Amygdala (tissue), 56 donors: Measurements from ENCODE around the gene RGP1.

ENCODE experiments used
- DNase-seq, 56 donors: peaks; one replicate each; lab custom pipeline; 2025; lab: John Stamatoyannopoulos, UW

Gene RGP1

DNA sequence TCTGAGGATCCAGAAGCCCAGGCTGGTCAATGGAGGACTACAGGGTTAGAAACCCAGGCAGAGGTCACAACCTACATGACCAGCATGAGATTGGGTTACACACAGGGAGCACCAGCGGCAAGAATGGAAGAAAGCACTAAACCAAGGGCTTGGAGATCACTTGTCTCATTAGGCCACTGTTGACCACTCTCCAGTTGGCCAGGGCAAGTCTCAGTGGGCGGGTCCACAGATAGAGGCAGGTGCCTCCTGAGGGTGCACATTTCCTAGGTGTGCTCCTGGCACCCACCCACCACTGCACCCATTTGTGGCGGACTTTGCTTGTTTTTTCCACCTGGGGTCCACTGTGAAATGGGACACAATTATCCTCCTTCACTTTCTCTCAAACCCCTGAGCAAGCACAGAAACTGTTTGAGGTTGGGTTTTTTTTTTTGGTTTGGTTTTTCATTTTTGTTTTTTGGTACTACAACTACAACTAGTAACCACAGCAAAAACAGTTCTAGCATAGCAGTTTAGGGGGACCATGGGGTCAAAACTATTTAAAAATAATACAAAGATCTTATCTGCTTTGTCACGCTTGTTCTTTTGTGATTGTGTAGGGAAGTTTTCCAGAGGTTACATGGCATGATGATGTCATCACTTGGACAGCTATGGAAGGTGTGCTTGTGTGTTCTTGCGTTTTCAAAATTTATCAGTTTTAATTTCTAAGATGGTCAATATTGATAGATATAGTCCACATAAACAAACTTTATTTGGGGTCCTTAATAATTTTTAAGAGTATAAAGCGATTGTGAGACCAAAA lies 48.4 kb downstream of the RGP1 start:
- DNase-seq: no peak

DNA sequence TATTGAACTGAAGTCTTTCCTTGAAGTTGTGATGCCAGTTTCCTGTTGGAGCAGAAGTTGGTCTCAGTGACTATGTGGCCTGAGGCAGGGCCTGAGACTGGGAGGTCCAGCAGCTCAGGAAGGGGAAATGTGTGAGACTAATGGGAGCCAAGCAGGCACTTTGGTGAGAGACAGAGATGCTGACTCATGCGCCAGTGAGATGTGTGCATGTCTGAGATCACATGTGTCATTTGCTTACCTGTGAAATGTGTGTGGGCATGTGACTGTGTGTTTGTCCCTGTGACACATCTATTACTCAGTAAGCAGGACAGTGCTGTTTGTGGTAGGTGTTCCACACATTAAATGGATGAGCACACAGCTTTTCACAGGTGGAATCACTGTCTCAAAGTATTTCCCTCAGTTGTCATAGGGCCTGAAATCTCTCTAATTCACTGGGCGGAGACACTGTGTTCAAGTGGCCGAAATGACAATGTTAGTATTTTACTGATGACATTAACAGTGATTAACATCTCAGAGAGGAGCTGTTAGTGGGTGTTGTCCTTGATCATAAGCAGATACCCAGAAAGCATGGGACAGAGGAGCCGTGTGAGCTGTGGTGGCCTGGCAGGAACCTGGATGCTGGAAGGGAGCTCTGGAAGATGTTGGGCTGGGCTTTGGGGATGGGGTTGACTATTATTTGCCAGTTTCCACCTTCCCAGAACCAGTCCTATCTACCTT lies 49.7 kb downstream of the RGP1 start:
- no peak for DNase-seq

DNA sequence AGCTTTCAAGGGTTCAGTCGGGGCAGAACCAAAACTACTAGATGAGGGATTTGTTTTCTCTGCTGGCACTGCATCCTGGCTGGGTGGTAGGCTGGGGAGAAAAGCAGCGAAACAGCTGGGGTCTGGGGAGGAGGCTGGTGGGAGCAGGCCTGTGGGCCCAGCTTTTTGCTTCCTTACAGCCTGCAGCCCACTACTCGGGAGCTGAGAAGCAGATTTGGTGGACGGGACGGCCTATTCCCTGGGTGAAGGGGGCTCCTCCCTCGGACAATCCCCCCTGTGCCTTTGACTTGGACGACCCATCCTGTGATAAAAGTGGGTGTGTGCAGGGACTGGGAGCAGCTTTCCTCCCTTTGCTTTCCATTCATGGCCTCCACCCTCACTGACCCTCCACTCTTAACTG lies 51.4 kb downstream of the RGP1 start:
- no peak for DNase-seq

DNA sequence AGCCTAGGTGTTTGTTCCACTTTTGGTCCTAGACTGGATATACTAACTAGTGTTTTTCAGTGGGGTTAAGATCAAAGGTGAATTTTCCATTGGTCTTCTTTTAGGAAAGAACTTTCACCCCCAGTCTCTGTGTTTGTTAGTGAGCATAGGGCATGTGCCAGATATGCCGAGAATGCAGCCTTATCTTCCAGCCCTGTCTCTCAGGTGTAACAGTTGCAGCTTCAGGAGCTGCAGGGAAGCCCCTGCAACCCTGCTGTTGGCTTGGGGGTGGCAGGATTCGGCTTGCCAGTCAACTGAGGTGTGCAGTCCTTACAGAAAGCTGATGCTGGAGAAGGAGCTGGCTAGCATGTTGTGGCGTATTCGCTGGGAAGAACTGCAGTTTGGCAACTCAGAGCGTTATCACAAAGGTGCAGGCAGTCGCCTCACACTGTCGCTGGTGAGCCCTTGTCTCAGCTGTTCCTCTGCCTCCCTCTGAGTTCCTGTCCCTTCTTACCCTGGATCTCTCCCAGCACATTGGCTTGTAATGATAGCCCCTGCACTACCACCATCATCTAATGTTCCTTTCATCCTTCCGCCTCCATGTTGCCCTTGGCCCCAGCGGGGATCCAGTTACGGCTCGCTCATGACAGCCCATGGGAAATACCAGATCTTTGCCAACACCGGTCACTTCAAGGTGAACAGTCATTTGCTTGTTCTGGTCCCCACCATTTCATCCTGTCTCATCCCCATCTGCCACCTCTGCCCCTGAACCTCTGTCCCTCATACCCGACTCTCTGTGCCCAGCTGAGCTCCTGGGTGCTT lies 52.4 kb downstream of the RGP1 start:
- DNase-seq: no peak

DNA sequence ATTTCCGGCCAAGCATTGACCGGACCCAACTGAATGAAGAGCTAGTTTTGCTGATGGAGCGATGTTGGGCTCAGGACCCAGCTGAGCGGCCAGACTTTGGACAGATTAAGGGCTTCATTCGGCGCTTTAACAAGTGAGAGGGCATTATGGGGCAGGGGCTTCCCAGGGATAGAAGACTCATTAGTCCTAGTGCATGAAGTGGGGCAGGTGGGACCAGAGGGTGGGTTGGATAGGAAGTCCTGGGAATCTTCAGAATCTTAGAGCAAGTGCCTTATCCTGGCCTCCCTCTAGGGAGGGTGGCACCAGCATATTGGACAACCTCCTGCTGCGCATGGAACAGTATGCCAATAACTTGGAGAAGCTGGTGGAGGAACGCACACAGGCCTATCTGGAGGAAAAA lies 57.0 kb downstream of the RGP1 start:
- no peak for DNase-seq
